ENCODE measurements around the gene WDR33. TPM values are rescaled to one million over a fixed set of nuclear protein-coding genes. Genes with fewer than 3 reads are reported as not detected.

The WDR33 gene
- total and polyA plus RNA-seq, 2 of the 13 experiments (the other 11 are each of a cell fraction or from before 2014, with no cell fraction given): 54.9 to 78.2 TPM

DNA sequence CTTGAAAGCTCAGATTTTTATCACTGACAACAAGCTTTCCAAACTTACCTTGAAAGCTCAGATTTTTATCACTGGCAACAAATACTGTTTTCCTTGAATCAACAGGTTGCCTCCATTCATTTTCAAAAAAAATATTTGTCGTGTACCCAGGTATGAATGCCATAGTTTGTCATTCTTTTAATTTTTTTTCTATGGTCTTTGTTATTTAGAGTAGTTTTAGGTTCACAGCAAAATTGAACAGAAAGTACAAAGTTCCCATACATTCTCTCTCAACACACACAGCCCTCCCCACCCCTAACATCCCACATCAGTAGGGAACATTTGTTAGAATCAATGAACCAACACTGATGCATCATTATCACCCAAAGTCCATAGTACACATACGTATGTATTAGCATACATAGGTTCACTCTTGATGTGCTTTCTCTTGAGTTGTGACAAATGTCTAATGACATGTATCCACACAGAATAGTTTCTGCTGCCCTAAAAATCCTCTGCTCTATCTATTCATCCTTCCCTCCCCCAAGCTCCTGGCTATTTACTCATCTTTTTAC is 25.9 kb downstream of the WDR33 start (continued):
- TF ChIP-seq, protein P1, sequence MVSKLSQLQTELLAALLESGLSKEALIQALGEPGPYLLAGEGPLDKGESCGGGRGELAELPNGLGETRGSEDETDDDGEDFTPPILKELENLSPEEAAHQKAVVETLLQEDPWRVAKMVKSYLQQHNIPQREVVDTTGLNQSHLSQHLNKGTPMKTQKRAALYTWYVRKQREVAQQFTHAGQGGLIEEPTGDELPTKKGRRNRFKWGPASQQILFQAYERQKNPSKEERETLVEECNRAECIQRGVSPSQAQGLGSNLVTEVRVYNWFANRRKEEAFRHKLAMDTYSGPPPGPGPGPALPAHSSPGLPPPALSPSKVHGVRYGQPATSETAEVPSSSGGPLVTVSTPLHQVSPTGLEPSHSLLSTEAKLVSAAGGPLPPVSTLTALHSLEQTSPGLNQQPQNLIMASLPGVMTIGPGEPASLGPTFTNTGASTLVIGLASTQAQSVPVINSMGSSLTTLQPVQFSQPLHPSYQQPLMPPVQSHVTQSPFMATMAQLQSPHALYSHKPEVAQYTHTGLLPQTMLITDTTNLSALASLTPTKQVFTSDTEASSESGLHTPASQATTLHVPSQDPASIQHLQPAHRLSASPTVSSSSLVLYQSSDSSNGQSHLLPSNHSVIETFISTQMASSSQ (IDR thresholded peaks at IDR 0.05; ENCODE audit: low read depth): 0 out of 2 replicates have a peak, but pooled peaks have one; percentile 13
- TF ChIP-seq, protein P1 (CRISPR knock-in tag; IDR thresholded peaks at IDR 0.05; ENCODE audit: borderline replicate concordance): no peak
- TF ChIP-seq FOXA1 (IDR thresholded peaks at IDR 0.05) (0 out of 2 replicates have a peak, but pooled peaks have one; percentile 57), FOXA1 (CRISPR knock-in tag; IDR thresholded peaks at IDR 0.05) (peak; percentile 52), PCBP2 (optimal IDR thresholded peaks at IDR 0.05; ENCODE audit: low read depth, low read length, poor library complexity, severe bottlenecking) (no peak), ZNF558 (CRISPR knock-in tag; IDR thresholded peaks at IDR 0.05; ENCODE audit: borderline replicate concordance) (no peak), ZSCAN29 (CRISPR knock-in tag; conservative IDR thresholded peaks at IDR 0.05) (peak; percentile 81; the same call in 1 of the 2 replicates), GFI1 (CRISPR knock-in tag; IDR thresholded peaks at IDR 0.05; ENCODE audit: borderline replicate concordance) (no peak; the same call in 1 of the 2 replicates), ZBTB42 (CRISPR knock-in tag; IDR thresholded peaks at IDR 0.05) (no peak), NR2C2 (CRISPR knock-in tag; IDR thresholded peaks at IDR 0.05; ENCODE audit: borderline replicate concordance) (peak; percentile 38; the same call in 1 of the 2 replicates)
- TF ChIP-seq, protein P2, sequence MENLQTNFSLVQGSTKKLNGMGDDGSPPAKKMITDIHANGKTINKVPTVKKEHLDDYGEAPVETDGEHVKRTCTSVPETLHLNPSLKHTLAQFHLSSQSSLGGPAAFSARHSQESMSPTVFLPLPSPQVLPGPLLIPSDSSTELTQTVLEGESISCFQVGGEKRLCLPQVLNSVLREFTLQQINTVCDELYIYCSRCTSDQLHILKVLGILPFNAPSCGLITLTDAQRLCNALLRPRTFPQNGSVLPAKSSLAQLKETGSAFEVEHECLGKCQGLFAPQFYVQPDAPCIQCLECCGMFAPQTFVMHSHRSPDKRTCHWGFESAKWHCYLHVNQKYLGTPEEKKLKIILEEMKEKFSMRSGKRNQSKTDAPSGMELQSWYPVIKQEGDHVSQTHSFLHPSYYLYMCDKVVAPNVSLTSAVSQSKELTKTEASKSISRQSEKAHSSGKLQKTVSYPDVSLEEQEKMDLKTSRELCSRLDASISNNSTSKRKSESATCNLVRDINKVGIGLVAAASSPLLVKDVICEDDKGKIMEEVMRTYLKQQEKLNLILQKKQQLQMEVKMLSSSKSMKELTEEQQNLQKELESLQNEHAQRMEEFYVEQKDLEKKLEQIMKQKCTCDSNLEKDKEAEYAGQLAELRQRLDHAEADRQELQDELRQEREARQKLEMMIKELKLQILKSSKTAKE (CRISPR knock-in tag; IDR thresholded peaks at IDR 0.05; ENCODE audit: borderline replicate concordance): no peak
- TF ChIP-seq, protein P3, sequence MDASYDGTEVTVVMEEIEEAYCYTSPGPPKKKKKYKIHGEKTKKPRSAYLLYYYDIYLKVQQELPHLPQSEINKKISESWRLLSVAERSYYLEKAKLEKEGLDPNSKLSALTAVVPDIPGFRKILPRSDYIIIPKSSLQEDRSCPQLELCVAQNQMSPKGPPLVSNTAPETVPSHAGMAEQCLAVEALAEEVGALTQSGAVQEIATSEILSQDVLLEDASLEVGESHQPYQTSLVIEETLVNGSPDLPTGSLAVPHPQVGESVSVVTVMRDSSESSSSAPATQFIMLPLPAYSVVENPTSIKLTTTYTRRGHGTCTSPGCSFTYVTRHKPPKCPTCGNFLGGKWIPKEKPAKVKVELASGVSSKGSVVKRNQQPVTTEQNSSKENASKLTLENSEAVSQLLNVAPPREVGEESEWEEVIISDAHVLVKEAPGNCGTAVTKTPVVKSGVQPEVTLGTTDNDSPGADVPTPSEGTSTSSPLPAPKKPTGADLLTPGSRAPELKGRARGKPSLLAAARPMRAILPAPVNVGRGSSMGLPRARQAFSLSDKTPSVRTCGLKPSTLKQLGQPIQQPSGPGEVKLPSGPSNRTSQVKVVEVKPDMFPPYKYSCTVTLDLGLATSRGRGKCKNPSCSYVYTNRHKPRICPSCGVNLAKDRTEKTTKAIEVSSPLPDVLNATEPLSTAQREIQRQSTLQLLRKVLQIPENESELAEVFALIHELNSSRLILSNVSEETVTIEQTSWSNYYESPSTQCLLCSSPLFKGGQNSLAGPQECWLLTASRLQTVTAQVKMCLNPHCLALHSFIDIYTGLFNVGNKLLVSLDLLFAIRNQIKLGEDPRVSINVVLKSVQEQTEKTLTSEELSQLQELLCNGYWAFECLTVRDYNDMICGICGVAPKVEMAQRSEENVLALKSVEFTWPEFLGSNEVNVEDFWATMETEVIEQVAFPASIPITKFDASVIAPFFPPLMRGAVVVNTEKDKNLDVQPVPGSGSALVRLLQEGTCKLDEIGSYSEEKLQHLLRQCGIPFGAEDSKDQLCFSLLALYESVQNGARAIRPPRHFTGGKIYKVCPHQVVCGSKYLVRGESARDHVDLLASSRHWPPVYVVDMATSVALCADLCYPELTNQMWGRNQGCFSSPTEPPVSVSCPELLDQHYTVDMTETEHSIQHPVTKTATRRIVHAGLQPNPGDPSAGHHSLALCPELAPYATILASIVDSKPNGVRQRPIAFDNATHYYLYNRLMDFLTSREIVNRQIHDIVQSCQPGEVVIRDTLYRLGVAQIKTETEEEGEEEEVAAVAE (CRISPR knock-in tag; IDR thresholded peaks at IDR 0.05; ENCODE audit: borderline replicate concordance): no peak
- TF ChIP-seq, protein P4, sequence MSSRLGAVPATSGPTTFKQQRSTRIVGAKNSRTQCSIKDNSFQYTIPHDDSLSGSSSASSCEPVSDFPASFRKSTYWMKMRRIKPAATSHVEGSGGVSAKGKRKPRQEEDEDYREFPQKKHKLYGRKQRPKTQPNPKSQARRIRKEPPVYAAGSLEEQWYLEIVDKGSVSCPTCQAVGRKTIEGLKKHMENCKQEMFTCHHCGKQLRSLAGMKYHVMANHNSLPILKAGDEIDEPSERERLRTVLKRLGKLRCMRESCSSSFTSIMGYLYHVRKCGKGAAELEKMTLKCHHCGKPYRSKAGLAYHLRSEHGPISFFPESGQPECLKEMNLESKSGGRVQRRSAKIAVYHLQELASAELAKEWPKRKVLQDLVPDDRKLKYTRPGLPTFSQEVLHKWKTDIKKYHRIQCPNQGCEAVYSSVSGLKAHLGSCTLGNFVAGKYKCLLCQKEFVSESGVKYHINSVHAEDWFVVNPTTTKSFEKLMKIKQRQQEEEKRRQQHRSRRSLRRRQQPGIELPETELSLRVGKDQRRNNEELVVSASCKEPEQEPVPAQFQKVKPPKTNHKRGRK (CRISPR knock-in tag; IDR thresholded peaks at IDR 0.05): no peak
- TF ChIP-seq, protein P5, sequence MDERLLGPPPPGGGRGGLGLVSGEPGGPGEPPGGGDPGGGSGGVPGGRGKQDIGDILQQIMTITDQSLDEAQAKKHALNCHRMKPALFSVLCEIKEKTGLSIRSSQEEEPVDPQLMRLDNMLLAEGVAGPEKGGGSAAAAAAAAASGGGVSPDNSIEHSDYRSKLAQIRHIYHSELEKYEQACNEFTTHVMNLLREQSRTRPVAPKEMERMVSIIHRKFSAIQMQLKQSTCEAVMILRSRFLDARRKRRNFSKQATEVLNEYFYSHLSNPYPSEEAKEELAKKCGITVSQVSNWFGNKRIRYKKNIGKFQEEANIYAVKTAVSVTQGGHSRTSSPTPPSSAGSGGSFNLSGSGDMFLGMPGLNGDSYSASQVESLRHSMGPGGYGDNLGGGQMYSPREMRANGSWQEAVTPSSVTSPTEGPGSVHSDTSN (CRISPR knock-in tag; IDR thresholded peaks at IDR 0.05): no peak
